HepG2 (cell line): ENCODE results near the gene PIK3IP1. TPM values are rescaled to one million over a fixed set of nuclear protein-coding genes. Genes with fewer than 3 reads are reported as not detected.
A peak's percentile ranks its signal among the peaks of the same experiment; 100 is the strongest.

ENCODE experiments used
- ATAC-seq: fragments of 200-7000 bp; cut with Tn5 transposase; 3 replicates; pipeline ENCODE4 v1.9.1; 2020; ENCODE audit warnings: mild to moderate bottlenecking, moderate library complexity
- BruUV-seq: library from RNA; stranded (reverse); fragments of 400-500 nt; replicated peaks from 2 replicates; lab custom pipeline; 2021; lab: Mats Ljungman, UMichigan
- CTCF ChIA-PET: fragments of 300-600 bp; formaldehyde crosslinking; extraction: SDS; loops from one replicate; lab custom pipeline; 2021; ENCODE audit warnings: low total read pairs, inconsistent platforms, low intra/inter-chr PET ratio; lab: Yijun Ruan, JAX
- POLR2A ChIA-PET: fragments of 350-600 bp; sonication (Branson Sonifier 250); formaldehyde crosslinking; loops from one replicate; lab custom pipeline; 2020; ENCODE audit warnings: antibody characterized with exemption, inconsistent platforms; lab: Yijun Ruan, JAX
- DNase-seq: peaks from one replicate; pipeline ENCODE4 v3.0.0-alpha.2; 2015; ENCODE audit warnings: low spot score
- FAIRE-seq: peaks from 3 replicates; lab custom pipeline; 2011; peaks lifted over from hg19 to GRCh38; lab: Jason Lieb, UNC
- H2AFZ ChIP-seq: one replicate; pipeline ENCODE4 v1.6.1; 2011; ENCODE audit warnings: low read length, inconsistent platforms
- H3K27ac ChIP-seq: fragments of 300-600 bp; 3 replicates; pipeline ENCODE4 v1.8.0; 2011; ENCODE audit warnings: mixed run types, mild to moderate bottlenecking, mixed read lengths, low read length, inconsistent platforms; ENCODE audit not compliant: insufficient read depth; ENCODE audit errors: extremely low read length
- H3K27me3 ChIP-seq, 2 experiments: fragments of 200-600 bp in 1 of 2; 2 replicates in 1 of 2; 3 replicates in 1 of 2; pipeline versions ENCODE4 v1.6.0 to v1.8.0; 2011; ENCODE audit warnings: low read length in 2 of 2, mild to moderate bottlenecking in 2 of 2, moderate library complexity in 2 of 2, inconsistent platforms in 1 of 2; ENCODE audit not compliant: insufficient read depth in 2 of 2, control insufficient read depth in 1 of 2
- H3K36me3 ChIP-seq, 2 experiments: fragments of 200-600 bp in 1 of 2; replicated peaks in 1 of 2; 2 replicates in 1 of 2; 3 replicates in 1 of 2; pipeline versions ENCODE4 v1.5.1 to v1.8.0; 2011; ENCODE audit warnings: low read length in 2 of 2, inconsistent platforms in 1 of 2; ENCODE audit not compliant: insufficient read depth in 2 of 2, control insufficient read depth in 1 of 2
- H3K4me1 ChIP-seq: 2 replicates; pipeline ENCODE4 v1.5.1; 2012; ENCODE audit warnings: low read length, inconsistent platforms; ENCODE audit not compliant: insufficient read depth
- H3K4me2 ChIP-seq: 2 replicates; pipeline ENCODE4 v1.6.0; 2011; ENCODE audit warnings: low read depth, low read length, inconsistent platforms
- H3K4me3 ChIP-seq, 3 experiments: fragments of 200-600 bp in 1 of 3; sonication (generic), shearing (Covaris generic) in 1 of 3; replicated peaks in 1 of 3; 2 replicates each; pipeline ENCODE4 v1.5.1; 2011 to 2016; ENCODE audit warnings: low read length in 3 of 3, inconsistent platforms in 2 of 3, low read depth in 2 of 3, mild to moderate bottlenecking in 2 of 3, control low read depth in 1 of 3, mixed read lengths in 1 of 3; ENCODE audit not compliant: insufficient read depth in 1 of 3
- H3K79me2 ChIP-seq: one replicate; pipeline ENCODE4 v1.6.1; 2011; ENCODE audit warnings: low read length, inconsistent platforms; ENCODE audit not compliant: insufficient read depth
- H3K9ac ChIP-seq: 2 replicates; pipeline ENCODE4 v1.6.0; 2011; ENCODE audit warnings: mild to moderate bottlenecking, low read depth, low read length, inconsistent platforms; ENCODE audit not compliant: insufficient read depth
- H3K9me3 ChIP-seq: 2 replicates; pipeline ENCODE4 v1.5.1; 2012; ENCODE audit warnings: mild to moderate bottlenecking, low read length
- H4K20me1 ChIP-seq: 2 replicates; pipeline ENCODE4 v1.6.0; 2011; ENCODE audit warnings: inconsistent platforms, mild to moderate bottlenecking, low read length, moderate library complexity; ENCODE audit not compliant: insufficient read depth
- RFX1 ChIP-seq: fragments of 450-650 bp; IDR thresholded peaks from 2 replicates; pipeline ENCODE4 v1.6.1; 2017
- ZFY ChIP-seq: sonication (generic); formaldehyde crosslinking; IDR thresholded peaks from 2 replicates; pipeline ENCODE4 v1.4.0; 2020; ENCODE audit warnings: missing genetic modification reagents
- ZNF331 ChIP-seq: sonication (generic); formaldehyde crosslinking; IDR thresholded peaks from 2 replicates; pipeline ENCODE4 v1.4.0; 2020; ENCODE audit warnings: missing genetic modification reagents
- ZNF574 ChIP-seq: sonication (generic); formaldehyde crosslinking; IDR thresholded peaks from 2 replicates; pipeline ENCODE4 v1.4.0; 2020; ENCODE audit warnings: missing genetic modification reagents
- ZNF670 ChIP-seq: sonication (generic); formaldehyde crosslinking; IDR thresholded peaks from 2 replicates; pipeline ENCODE4 v1.8.0; 2022; ENCODE audit warnings: mild to moderate bottlenecking, missing genetic modification reagents, borderline replicate concordance
- WGBS: methylation state at CpG from one replicate; pipeline ENCODE4 v1.1.6; 2017; ENCODE audit warnings: low lambda C conversion rate; 5-methylcytosine and 5-hydroxymethylcytosine counted together
- in situ Hi-C: cut with HindIII; loops from 2 replicates; pipeline ENCODE4 v1.10.0; 2017; ENCODE audit warnings: low pct_unique_long_range_greater_than_20kb; ENCODE audit not compliant: extremely low pct_ligation_motif_present
- intact Hi-C: fragments of 100-400 bp; cut with micrococcal nuclease; formaldehyde crosslinking; loops from one replicate; pipeline ENCODE4 v1.10.0; 2022; ENCODE audit not compliant: unreplicated experiment
- polyA plus RNA-seq, 8 experiments: library from polyadenylated mRNA; depleted of rRNA in 3 of 8; stranded (reverse) in 7 of 8; unstranded in 1 of 8; fragments of >200 nt; fragmentation: Illumina TruSeq in 4 of 8; extraction: Trizol in 4 of 8; gene quantifications; 2 replicates each; pipeline versions ENCODE4 v1.2.1 to v1.2.3, GENCODE V29; 2011 to 2016; ENCODE audit warnings: low read depth in 4 of 8, missing spikeins in 1 of 8, mixed read lengths in 1 of 8; ENCODE audit not compliant: insufficient read depth in 1 of 8
- total RNA-seq, 5 experiments: library from RNA; depleted of rRNA; stranded (reverse); fragments of >200 nt; fragmentation: Illumina TruSeq; extraction: Trizol; gene quantifications; 2 replicates each; pipeline ENCODE4 v1.2.3, GENCODE V29; 2016; ENCODE audit warnings: low read depth in 1 of 5
- TF ChIP-seq, protein P1 (sequence below): sonication (generic); formaldehyde crosslinking; IDR thresholded peaks from 2 replicates; pipeline ENCODE4 v1.4.0; 2020; ENCODE audit warnings: mild to moderate bottlenecking, missing genetic modification reagents, borderline replicate concordance
- TF ChIP-seq, protein P2 (sequence below): IDR thresholded peaks from 2 replicates; pipeline ENCODE4 v1.6.1; 2016; ENCODE audit warnings: missing compliant biosample characterization, missing genetic modification reagents, borderline replicate concordance
- TF ChIP-seq, protein P3 (sequence below): sonication (generic); formaldehyde crosslinking; IDR thresholded peaks from 2 replicates; pipeline ENCODE4 v1.5.0; 2020; ENCODE audit warnings: mild to moderate bottlenecking, missing genetic modification reagents

PIK3IP1 gene
- total and polyA plus RNA-seq, 2 of the 13 experiments (the other 11 are each of a cell fraction or from before 2014, with no cell fraction given), result 1.3 to 2.5 TPM

GRCh38 chr22:31340765-31341247 is 48.5 kb upstream of the PIK3IP1 start:
- 17% methylated on average over 2 of the region's 2 CpGs for WGBS
- Histone ChIP-seq H2AFZ (no peak overlapping the region), H4K20me1 (peaks cover 83% of the 10 kb centered on the region), H3K9me3 (no peaks in the 10 kb centered on the region), H3K4me3 (peak overlapping the region in 1 of 3 experiments; percentile 85; a peak in 1 of 6 replicates), H3K9ac (peak overlapping the region; percentile 73; the same call in 1 of the 2 replicates), H3K79me2 (peaks cover 86% of the 10 kb centered on the region), H3K36me3 (peaks cover 14 to 54% of the 10 kb centered on the region in 2 experiments), H3K4me2 (peak overlapping the region; percentile 97), H3K4me1 (peaks cover 85% of the 10 kb centered on the region), H3K27ac (peak overlapping the region; percentile 75), H3K27me3 (no peaks in the 10 kb centered on the region)
- ATAC-seq (no peak), FAIRE-seq (no peak), DNase-seq (no peak)
- ChIA-PET POLR2A (interaction anchor here (1.1 kb wide), 2 partner anchors 51 to 373 kb away, joined by 3 to 4 read pairs; no protein-coding TSS in a partner anchor), CTCF (no interaction called here)
- no TSS peak for BruUV-seq
- TF ChIP-seq ZFY (CRISPR knock-in tag), result 0 out of 2 replicates have a peak, but pooled peaks have one; percentile 6
- TF ChIP-seq ZNF574 (CRISPR knock-in tag), result 0 out of 2 replicates have a peak, but pooled peaks have one; percentile 2
- TF ChIP-seq ZNF331 (CRISPR knock-in tag), result no peak
- TF ChIP-seq, protein P1, sequence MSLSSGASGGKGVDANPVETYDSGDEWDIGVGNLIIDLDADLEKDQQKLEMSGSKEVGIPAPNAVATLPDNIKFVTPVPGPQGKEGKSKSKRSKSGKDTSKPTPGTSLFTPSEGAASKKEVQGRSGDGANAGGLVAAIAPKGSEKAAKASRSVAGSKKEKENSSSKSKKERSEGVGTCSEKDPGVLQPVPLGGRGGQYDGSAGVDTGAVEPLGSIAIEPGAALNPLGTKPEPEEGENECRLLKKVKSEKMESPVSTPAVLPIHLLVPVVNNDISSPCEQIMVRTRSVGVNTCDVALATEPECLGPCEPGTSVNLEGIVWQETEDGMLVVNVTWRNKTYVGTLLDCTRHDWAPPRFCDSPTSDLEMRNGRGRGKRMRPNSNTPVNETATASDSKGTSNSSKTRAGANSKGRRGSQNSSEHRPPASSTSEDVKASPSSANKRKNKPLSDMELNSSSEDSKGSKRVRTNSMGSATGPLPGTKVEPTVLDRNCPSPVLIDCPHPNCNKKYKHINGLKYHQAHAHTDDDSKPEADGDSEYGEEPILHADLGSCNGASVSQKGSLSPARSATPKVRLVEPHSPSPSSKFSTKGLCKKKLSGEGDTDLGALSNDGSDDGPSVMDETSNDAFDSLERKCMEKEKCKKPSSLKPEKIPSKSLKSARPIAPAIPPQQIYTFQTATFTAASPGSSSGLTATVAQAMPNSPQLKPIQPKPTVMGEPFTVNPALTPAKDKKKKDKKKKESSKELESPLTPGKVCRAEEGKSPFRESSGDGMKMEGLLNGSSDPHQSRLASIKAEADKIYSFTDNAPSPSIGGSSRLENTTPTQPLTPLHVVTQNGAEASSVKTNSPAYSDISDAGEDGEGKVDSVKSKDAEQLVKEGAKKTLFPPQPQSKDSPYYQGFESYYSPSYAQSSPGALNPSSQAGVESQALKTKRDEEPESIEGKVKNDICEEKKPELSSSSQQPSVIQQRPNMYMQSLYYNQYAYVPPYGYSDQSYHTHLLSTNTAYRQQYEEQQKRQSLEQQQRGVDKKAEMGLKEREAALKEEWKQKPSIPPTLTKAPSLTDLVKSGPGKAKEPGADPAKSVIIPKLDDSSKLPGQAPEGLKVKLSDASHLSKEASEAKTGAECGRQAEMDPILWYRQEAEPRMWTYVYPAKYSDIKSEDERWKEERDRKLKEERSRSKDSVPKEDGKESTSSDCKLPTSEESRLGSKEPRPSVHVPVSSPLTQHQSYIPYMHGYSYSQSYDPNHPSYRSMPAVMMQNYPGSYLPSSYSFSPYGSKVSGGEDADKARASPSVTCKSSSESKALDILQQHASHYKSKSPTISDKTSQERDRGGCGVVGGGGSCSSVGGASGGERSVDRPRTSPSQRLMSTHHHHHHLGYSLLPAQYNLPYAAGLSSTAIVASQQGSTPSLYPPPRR (CRISPR knock-in tag), result no peak
- no peak for TF ChIP-seq ZNF670 (CRISPR knock-in tag)
- TF ChIP-seq, protein P2, sequence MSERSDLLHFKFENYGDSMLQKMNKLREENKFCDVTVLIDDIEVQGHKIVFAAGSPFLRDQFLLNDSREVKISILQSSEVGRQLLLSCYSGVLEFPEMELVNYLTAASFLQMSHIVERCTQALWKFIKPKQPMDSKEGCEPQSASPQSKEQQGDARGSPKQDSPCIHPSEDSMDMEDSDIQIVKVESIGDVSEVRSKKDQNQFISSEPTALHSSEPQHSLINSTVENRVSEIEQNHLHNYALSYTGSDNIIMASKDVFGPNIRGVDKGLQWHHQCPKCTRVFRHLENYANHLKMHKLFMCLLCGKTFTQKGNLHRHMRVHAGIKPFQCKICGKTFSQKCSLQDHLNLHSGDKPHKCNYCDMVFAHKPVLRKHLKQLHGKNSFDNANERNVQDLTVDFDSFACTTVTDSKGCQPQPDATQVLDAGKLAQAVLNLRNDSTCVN (CRISPR knock-in tag), result peak; percentile 86; the same call in 1 of the 2 replicates
- TF ChIP-seq RFX1, result no peak
- TF ChIP-seq, protein P3, sequence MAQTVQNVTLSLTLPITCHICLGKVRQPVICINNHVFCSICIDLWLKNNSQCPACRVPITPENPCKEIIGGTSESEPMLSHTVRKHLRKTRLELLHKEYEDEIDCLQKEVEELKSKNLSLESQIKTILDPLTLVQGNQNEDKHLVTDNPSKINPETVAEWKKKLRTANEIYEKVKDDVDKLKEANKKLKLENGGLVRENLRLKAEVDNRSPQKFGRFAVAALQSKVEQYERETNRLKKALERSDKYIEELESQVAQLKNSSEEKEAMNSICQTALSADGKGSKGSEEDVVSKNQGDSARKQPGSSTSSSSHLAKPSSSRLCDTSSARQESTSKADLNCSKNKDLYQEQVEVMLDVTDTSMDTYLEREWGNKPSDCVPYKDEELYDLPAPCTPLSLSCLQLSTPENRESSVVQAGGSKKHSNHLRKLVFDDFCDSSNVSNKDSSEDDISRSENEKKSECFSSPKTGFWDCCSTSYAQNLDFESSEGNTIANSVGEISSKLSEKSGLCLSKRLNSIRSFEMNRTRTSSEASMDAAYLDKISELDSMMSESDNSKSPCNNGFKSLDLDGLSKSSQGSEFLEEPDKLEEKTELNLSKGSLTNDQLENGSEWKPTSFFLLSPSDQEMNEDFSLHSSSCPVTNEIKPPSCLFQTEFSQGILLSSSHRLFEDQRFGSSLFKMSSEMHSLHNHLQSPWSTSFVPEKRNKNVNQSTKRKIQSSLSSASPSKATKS (CRISPR knock-in tag), result no peak
- in situ Hi-C loops, result no loop called here
- intact Hi-C loops, result no loop called here
